Measurements from ENCODE around the gene RPS16.

The RPS16 gene

GRCh38 chr19:39410831-39411080, 25.0 kb downstream of the RPS16 start:
- Histone ChIP-seq H3K9ac (ENCODE audit: low read depth, low read length) (0 out of 2 replicates have a peak overlapping the region, but pooled peaks have one; percentile 91), H3K27ac (ENCODE audit: low read depth, low read length) (peak overlapping the region; percentile 97), H3K9me3 (ENCODE audit: control insufficient read depth, insufficient read depth, low read length) (no peaks in the 10 kb centered on the region), H3K27me3 (ENCODE audit: control insufficient read depth, insufficient read depth, low read length) (no peaks in the 10 kb centered on the region), H3K36me3 (ENCODE audit: control insufficient read depth, insufficient read depth, low read length) (peaks cover 12% of the 10 kb centered on the region), H3K4me3 (ENCODE audit: low read depth, low read length) (peak overlapping the region; percentile 81), H3K4me1 (ENCODE audit: control insufficient read depth, insufficient read depth, low read length) (peaks cover 37% of the 10 kb centered on the region)

- Histone ChIP-seq H3K36me3 (ENCODE audit: control insufficient read depth, insufficient read depth, low read length) (0 out of 2 replicates have a peak, but pooled peaks cover 8% of the 10 kb centered on the region), H3K27me3 (ENCODE audit: control insufficient read depth, insufficient read depth, low read length) (no peaks in the 10 kb centered on the region), H3K9ac (ENCODE audit: low read depth, low read length) (peak overlapping the region; percentile 91), H3K4me1 (ENCODE audit: control insufficient read depth, insufficient read depth, low read length) (peaks cover 39% of the 10 kb centered on the region), H3K4me3 (ENCODE audit: low read depth, low read length) (peak overlapping the region; percentile 81), H3K9me3 (ENCODE audit: control insufficient read depth, insufficient read depth, low read length) (no peaks in the 10 kb centered on the region), H3K27ac (ENCODE audit: low read depth, low read length) (peak overlapping the region; percentile 97)
Observed at GRCh38 chr19:39410017-39410830, 25.5 kb downstream of the RPS16 start.

- Histone ChIP-seq H3K36me3 (ENCODE audit: control insufficient read depth, insufficient read depth, low read length) (0 out of 2 replicates have a peak, but pooled peaks cover 4% of the 10 kb centered on the region), H3K27ac (ENCODE audit: low read depth, low read length) (peak overlapping the region; percentile 97), H3K9me3 (ENCODE audit: control insufficient read depth, insufficient read depth, low read length) (no peaks in the 10 kb centered on the region), H3K9ac (ENCODE audit: low read depth, low read length) (peak overlapping the region; percentile 91), H3K4me3 (ENCODE audit: low read depth, low read length) (peak overlapping the region; percentile 81), H3K27me3 (ENCODE audit: control insufficient read depth, insufficient read depth, low read length) (no peaks in the 10 kb centered on the region), H3K4me1 (ENCODE audit: control insufficient read depth, insufficient read depth, low read length) (peaks cover 32% of the 10 kb centered on the region)
Observed at GRCh38 chr19:39409208-39410016, 26.3 kb downstream of the RPS16 start.

- no peak overlapping the region for H3K9ac ChIP-seq (ENCODE audit: low read depth, low read length)
- H3K9me3 ChIP-seq (ENCODE audit: control insufficient read depth, insufficient read depth, low read length): no peaks in the 10 kb centered on the region
- H3K27ac ChIP-seq (ENCODE audit: low read depth, low read length): peak overlapping the region; percentile 97
- H3K4me1 ChIP-seq (ENCODE audit: control insufficient read depth, insufficient read depth, low read length): peaks cover 34% of the 10 kb centered on the region
- 0 out of 2 replicates have a peak, but pooled peaks cover 4% of the 10 kb centered on the region for H3K36me3 ChIP-seq (ENCODE audit: control insufficient read depth, insufficient read depth, low read length)
- no peaks in the 10 kb centered on the region for H3K27me3 ChIP-seq (ENCODE audit: control insufficient read depth, insufficient read depth, low read length)
- H3K4me3 ChIP-seq (ENCODE audit: low read depth, low read length): peak overlapping the region; percentile 99
Observed at GRCh38 chr19:39408392-39409207, 27.1 kb downstream of the RPS16 start.

- peak overlapping the region; percentile 88 for H3K27ac ChIP-seq (ENCODE audit: low read depth, low read length)
- H3K4me1 ChIP-seq (ENCODE audit: control insufficient read depth, insufficient read depth, low read length): peaks cover 34% of the 10 kb centered on the region
- 0 out of 2 replicates have a peak, but pooled peaks cover 4% of the 10 kb centered on the region for H3K36me3 ChIP-seq (ENCODE audit: control insufficient read depth, insufficient read depth, low read length)
- H3K27me3 ChIP-seq (ENCODE audit: control insufficient read depth, insufficient read depth, low read length): no peaks in the 10 kb centered on the region
- H3K9ac ChIP-seq (ENCODE audit: low read depth, low read length): 0 out of 2 replicates have a peak overlapping the region, but pooled peaks have one; percentile 82
- no peaks in the 10 kb centered on the region for H3K9me3 ChIP-seq (ENCODE audit: control insufficient read depth, insufficient read depth, low read length)
- peak overlapping the region; percentile 99 for H3K4me3 ChIP-seq (ENCODE audit: low read depth, low read length)
Observed at GRCh38 chr19:39407660-39408391, 27.9 kb downstream of the RPS16 start.

GRCh38 chr19:39407410-39407659, 28.4 kb downstream of the RPS16 start:
- Histone ChIP-seq H3K36me3 (ENCODE audit: control insufficient read depth, insufficient read depth, low read length) (0 out of 2 replicates have a peak, but pooled peaks cover 4% of the 10 kb centered on the region), H3K27me3 (ENCODE audit: control insufficient read depth, insufficient read depth, low read length) (no peaks in the 10 kb centered on the region), H3K27ac (ENCODE audit: low read depth, low read length) (peak overlapping the region; percentile 88), H3K9me3 (ENCODE audit: control insufficient read depth, insufficient read depth, low read length) (no peaks in the 10 kb centered on the region), H3K9ac (ENCODE audit: low read depth, low read length) (peak overlapping the region; percentile 82), H3K4me3 (ENCODE audit: low read depth, low read length) (peak overlapping the region; percentile 99), H3K4me1 (ENCODE audit: control insufficient read depth, insufficient read depth, low read length) (peaks cover 35% of the 10 kb centered on the region)

- Histone ChIP-seq H3K4me1 (ENCODE audit: control insufficient read depth, insufficient read depth, low read length) (peaks cover 40% of the 10 kb centered on the region), H3K27ac (ENCODE audit: low read depth, low read length) (peak within 1 kb of the TSS; percentile 88)
Observed at GRCh38 chr19:39406656-39407409, 28.9 kb downstream of the RPS16 start, which contains the start of gene ZFP36. TSS of gene ZFP36 (plus strand) at chr19:39406847. CDS start at chr19:39406905, 58 bp downstream.

GRCh38 chr19:39405958-39406655, 29.6 kb downstream of the RPS16 start:
- no peak overlapping the region for H3K9ac ChIP-seq (ENCODE audit: low read depth, low read length)
- peaks cover 41% of the 10 kb centered on the region for H3K4me1 ChIP-seq (ENCODE audit: control insufficient read depth, insufficient read depth, low read length)
- 0 out of 2 replicates have a peak, but pooled peaks cover 4% of the 10 kb centered on the region for H3K36me3 ChIP-seq (ENCODE audit: control insufficient read depth, insufficient read depth, low read length)
- H3K4me3 ChIP-seq (ENCODE audit: low read depth, low read length): peak overlapping the region; percentile 99
- H3K27ac ChIP-seq (ENCODE audit: low read depth, low read length): peak overlapping the region; percentile 55
- no peaks in the 10 kb centered on the region for H3K9me3 ChIP-seq (ENCODE audit: control insufficient read depth, insufficient read depth, low read length)
- no peaks in the 10 kb centered on the region for H3K27me3 ChIP-seq (ENCODE audit: control insufficient read depth, insufficient read depth, low read length)

More at GRCh38 chr19:39406656-39407409, 28.9 kb downstream of the RPS16 start, which contains the start of gene ZFP36:
- Histone ChIP-seq H3K4me3 (ENCODE audit: low read depth, low read length) (peak within 1 kb of the TSS; percentile 99), H3K27me3 (ENCODE audit: control insufficient read depth, insufficient read depth, low read length) (no peaks in the 10 kb centered on the region), H3K36me3 (ENCODE audit: control insufficient read depth, insufficient read depth, low read length) (0 out of 2 replicates have a peak, but pooled peaks cover 4% of the 10 kb centered on the region), H3K9me3 (ENCODE audit: control insufficient read depth, insufficient read depth, low read length) (no peaks in the 10 kb centered on the region), H3K9ac (ENCODE audit: low read depth, low read length) (peak within 1 kb of the TSS; percentile 82)

- 0 out of 2 replicates have a peak, but pooled peaks cover 4% of the 10 kb centered on the region for H3K36me3 ChIP-seq (ENCODE audit: control insufficient read depth, insufficient read depth, low read length)
- peak overlapping the region; percentile 12 for H3K27ac ChIP-seq (ENCODE audit: low read depth, low read length)
- no peak overlapping the region for H3K4me3 ChIP-seq (ENCODE audit: low read depth, low read length)
- peaks cover 34% of the 10 kb centered on the region for H3K4me1 ChIP-seq (ENCODE audit: control insufficient read depth, insufficient read depth, low read length)
- H3K9ac ChIP-seq (ENCODE audit: low read depth, low read length): no peak overlapping the region
- H3K9me3 ChIP-seq (ENCODE audit: control insufficient read depth, insufficient read depth, low read length): no peaks in the 10 kb centered on the region
- H3K27me3 ChIP-seq (ENCODE audit: control insufficient read depth, insufficient read depth, low read length): no peaks in the 10 kb centered on the region
Observed at GRCh38 chr19:39405261-39405957, 30.3 kb downstream of the RPS16 start.
